HepG2 (cell line): ENCODE data around the gene ONECUT3. TPM values are rescaled to one million over a fixed set of nuclear protein-coding genes. Genes with fewer than 3 reads are reported as not detected.

Experiments
- ATAC-seq: fragments of 200-7000 bp; cut with Tn5 transposase; 3 replicates; pipeline ENCODE4 v1.9.1; 2020; ENCODE audit warnings: mild to moderate bottlenecking, moderate library complexity
- BruUV-seq: library from RNA; stranded (reverse); fragments of 400-500 nt; replicated peaks from 2 replicates; lab custom pipeline; 2021; lab: Mats Ljungman, UMichigan
- CTCF ChIA-PET: fragments of 300-600 bp; formaldehyde crosslinking; extraction: SDS; loops from one replicate; lab custom pipeline; 2021; ENCODE audit warnings: low total read pairs, inconsistent platforms, low intra/inter-chr PET ratio; lab: Yijun Ruan, JAX
- POLR2A ChIA-PET: fragments of 350-600 bp; sonication (Branson Sonifier 250); formaldehyde crosslinking; loops from one replicate; lab custom pipeline; 2020; ENCODE audit warnings: antibody characterized with exemption, inconsistent platforms; lab: Yijun Ruan, JAX
- DNase-seq: peaks from one replicate; pipeline ENCODE4 v3.0.0-alpha.2; 2015; ENCODE audit warnings: low spot score
- FAIRE-seq: peaks from 3 replicates; lab custom pipeline; 2011; peaks lifted over from hg19 to GRCh38; lab: Jason Lieb, UNC
- H2AFZ ChIP-seq: one replicate; pipeline ENCODE4 v1.6.1; 2011; ENCODE audit warnings: low read length, inconsistent platforms
- H3K27ac ChIP-seq: fragments of 300-600 bp; 3 replicates; pipeline ENCODE4 v1.8.0; 2011; ENCODE audit warnings: mixed run types, mild to moderate bottlenecking, mixed read lengths, low read length, inconsistent platforms; ENCODE audit not compliant: insufficient read depth; ENCODE audit errors: extremely low read length
- H3K27me3 ChIP-seq, 2 experiments: fragments of 200-600 bp in 1 of 2; 2 replicates in 1 of 2; 3 replicates in 1 of 2; pipeline versions ENCODE4 v1.6.0 to v1.8.0; 2011; ENCODE audit warnings: low read length in 2 of 2, mild to moderate bottlenecking in 2 of 2, moderate library complexity in 2 of 2, inconsistent platforms in 1 of 2; ENCODE audit not compliant: insufficient read depth in 2 of 2, control insufficient read depth in 1 of 2
- H3K36me3 ChIP-seq, 2 experiments: fragments of 200-600 bp in 1 of 2; replicated peaks in 1 of 2; 2 replicates in 1 of 2; 3 replicates in 1 of 2; pipeline versions ENCODE4 v1.5.1 to v1.8.0; 2011; ENCODE audit warnings: low read length in 2 of 2, inconsistent platforms in 1 of 2; ENCODE audit not compliant: insufficient read depth in 2 of 2, control insufficient read depth in 1 of 2
- H3K4me1 ChIP-seq: 2 replicates; pipeline ENCODE4 v1.5.1; 2012; ENCODE audit warnings: low read length, inconsistent platforms; ENCODE audit not compliant: insufficient read depth
- H3K4me2 ChIP-seq: 2 replicates; pipeline ENCODE4 v1.6.0; 2011; ENCODE audit warnings: low read depth, low read length, inconsistent platforms
- H3K4me3 ChIP-seq, 3 experiments: fragments of 200-600 bp in 1 of 3; sonication (generic), shearing (Covaris generic) in 1 of 3; replicated peaks in 1 of 3; 2 replicates each; pipeline ENCODE4 v1.5.1; 2011 to 2016; ENCODE audit warnings: low read length in 3 of 3, inconsistent platforms in 2 of 3, low read depth in 2 of 3, mild to moderate bottlenecking in 2 of 3, control low read depth in 1 of 3, mixed read lengths in 1 of 3; ENCODE audit not compliant: insufficient read depth in 1 of 3
- H3K79me2 ChIP-seq: one replicate; pipeline ENCODE4 v1.6.1; 2011; ENCODE audit warnings: low read length, inconsistent platforms; ENCODE audit not compliant: insufficient read depth
- H3K9ac ChIP-seq: 2 replicates; pipeline ENCODE4 v1.6.0; 2011; ENCODE audit warnings: mild to moderate bottlenecking, low read depth, low read length, inconsistent platforms; ENCODE audit not compliant: insufficient read depth
- H3K9me3 ChIP-seq: 2 replicates; pipeline ENCODE4 v1.5.1; 2012; ENCODE audit warnings: mild to moderate bottlenecking, low read length
- H4K20me1 ChIP-seq: 2 replicates; pipeline ENCODE4 v1.6.0; 2011; ENCODE audit warnings: inconsistent platforms, mild to moderate bottlenecking, low read length, moderate library complexity; ENCODE audit not compliant: insufficient read depth
- HOXA5 ChIP-seq: sonication (generic); formaldehyde crosslinking; IDR thresholded peaks from 2 replicates; pipeline ENCODE4 v1.4.0; 2020; ENCODE audit warnings: missing genetic modification reagents
- MED8 ChIP-seq: sonication (generic); formaldehyde crosslinking; IDR thresholded peaks from 2 replicates; pipeline ENCODE4 v1.8.1; 2023; ENCODE audit warnings: mild to moderate bottlenecking, missing genetic modification reagents; ENCODE audit not compliant: insufficient replicate concordance
- PRDM4 ChIP-seq: sonication (generic); formaldehyde crosslinking; IDR thresholded peaks from 2 replicates; pipeline ENCODE4 v1.9.0; 2021; ENCODE audit warnings: missing genetic modification reagents, borderline replicate concordance
- WGBS: methylation state at CpG from one replicate; pipeline ENCODE4 v1.1.6; 2017; ENCODE audit warnings: low lambda C conversion rate; 5-methylcytosine and 5-hydroxymethylcytosine counted together
- in situ Hi-C: cut with HindIII; loops from 2 replicates; pipeline ENCODE4 v1.10.0; 2017; ENCODE audit warnings: low pct_unique_long_range_greater_than_20kb; ENCODE audit not compliant: extremely low pct_ligation_motif_present
- intact Hi-C: fragments of 100-400 bp; cut with micrococcal nuclease; formaldehyde crosslinking; loops from one replicate; pipeline ENCODE4 v1.10.0; 2022; ENCODE audit not compliant: unreplicated experiment
- polyA plus RNA-seq, 8 experiments: library from polyadenylated mRNA; depleted of rRNA in 3 of 8; stranded (reverse) in 7 of 8; unstranded in 1 of 8; fragments of >200 nt; fragmentation: Illumina TruSeq in 4 of 8; extraction: Trizol in 4 of 8; gene quantifications; 2 replicates each; pipeline versions ENCODE4 v1.2.1 to v1.2.3, GENCODE V29; 2011 to 2016; ENCODE audit warnings: low read depth in 4 of 8, missing spikeins in 1 of 8, mixed read lengths in 1 of 8; ENCODE audit not compliant: insufficient read depth in 1 of 8
- total RNA-seq, 5 experiments: library from RNA; depleted of rRNA; stranded (reverse); fragments of >200 nt; fragmentation: Illumina TruSeq; extraction: Trizol; gene quantifications; 2 replicates each; pipeline ENCODE4 v1.2.3, GENCODE V29; 2016; ENCODE audit warnings: low read depth in 1 of 5

The ONECUT3 gene
- total and polyA plus RNA-seq, 2 of the 13 experiments (the other 11 are each of a cell fraction or from before 2014, with no cell fraction given), result under 0.01 TPM; not detected in 1

GRCh38 chr19:1763648-1764639 lies 10.6 kb downstream of the ONECUT3 start:
- no peak overlapping the region for H2AFZ ChIP-seq
- no TSS peak for BruUV-seq
- no peaks in the 10 kb centered on the region for H3K9me3 ChIP-seq
- no peak overlapping the region for H3K9ac ChIP-seq
- ATAC-seq, result no peak
- H3K4me1 ChIP-seq, result no peaks in the 10 kb centered on the region
- in situ Hi-C loops (no loop called here), intact Hi-C loops (loop anchor here (10.0 kb wide), 1 partner anchor 219 kb away; no protein-coding TSS in a partner anchor)
- no peak overlapping the region for H3K4me2 ChIP-seq
- no peaks in the 10 kb centered on the region for H3K79me2 ChIP-seq
- H3K4me3 ChIP-seq, result no peak overlapping the region
- no peak overlapping the region for H3K27ac ChIP-seq
- peaks cover 19 to 87% of the 10 kb centered on the region in 2 experiments for H3K27me3 ChIP-seq
- WGBS, result 35% methylated on average over 39 of the region's 39 CpGs
- CTCF ChIA-PET, result no interaction called here
- no peak for DNase-seq
- no peaks in the 10 kb centered on the region for H3K36me3 ChIP-seq
- no peak for FAIRE-seq
- TF ChIP-seq HOXA5 (CRISPR knock-in tag) (no peak), MED8 (CRISPR knock-in tag) (no peak), PRDM4 (no peak)
- POLR2A ChIA-PET, result no interaction called here
- H4K20me1 ChIP-seq, result peaks cover 5% of the 10 kb centered on the region
